Colonic mucosa (tissue), 4 donors: ENCODE data around the gene OSBPL6. TPM values are rescaled to one million over a fixed set of nuclear protein-coding genes. Genes with fewer than 3 reads are reported as not detected.

Source experiments
- DNase-seq: peaks from one replicate; pipeline ENCODE4 v3.0.0-alpha.2; 2020
- H3K27ac ChIP-seq: fragments of 200-600 bp; one replicate; pipeline ENCODE4 v1.8.0; 2021
- H3K27me3 ChIP-seq: fragments of 200-600 bp; one replicate; pipeline ENCODE4 v1.8.0; 2021
- H3K36me3 ChIP-seq: fragments of 200-600 bp; one replicate; pipeline ENCODE4 v1.8.0; 2021
- H3K4me1 ChIP-seq: fragments of 200-600 bp; one replicate; pipeline ENCODE4 v1.8.0; 2021; ENCODE audit warnings: mild to moderate bottlenecking
- H3K4me3 ChIP-seq: fragments of 200-600 bp; one replicate; pipeline ENCODE4 v1.8.0; 2021
- H3K9ac ChIP-seq, 2 donors: one replicate each; pipeline ENCODE4 v1.7.0; 2013; ENCODE audit warnings: control low read depth in 2 of 2, low read depth in 2 of 2, low read length in 2 of 2
- H3K9me3 ChIP-seq: fragments of 200-600 bp; one replicate; pipeline ENCODE4 v1.8.0; 2021
- CTCF ChIP-seq: fragments of 200-600 bp; IDR thresholded peaks from one replicate; pipeline ENCODE4 v1.8.0; 2022; ENCODE audit warnings: antibody characterized with exemption, mild to moderate bottlenecking
- intact Hi-C: fragments of 100-400 bp; cut with DNase I; formaldehyde crosslinking; loops from one replicate; pipeline ENCODE4 v1.14.1; 2022
- total RNA-seq, 2 donors: library from RNA; stranded (reverse); fragmentation: NEBNext Ultra II Directional in 1 of 2; extraction: Animal tissue kit (Norgen Biotek cat#: 25700) in 1 of 2; gene quantifications; one replicate each; pipeline ENCODE4 v1.2.1, GENCODE V29; 2021
- donor health status: healthy.
- donor health status: DM: no; HTN: no; CAD: no.
- donor health status: DM: no; HTN: no; CAD: no.

OSBPL6 gene
- total RNA-seq, 2 donors from 2014 or later: 0.58 to 0.72 TPM

- no peaks in the 10 kb centered on the region for H3K4me1 ChIP-seq
- no peak overlapping the region for H3K27ac ChIP-seq
- no peak overlapping the region for H3K4me3 ChIP-seq
- no peak for DNase-seq
- no peak for TF ChIP-seq CTCF
- H3K9ac ChIP-seq: no peak overlapping the region
- no peaks in the 10 kb centered on the region for H3K36me3 ChIP-seq
- no peaks in the 10 kb centered on the region for H3K27me3 ChIP-seq
- intact Hi-C loops: no loop called here
- H3K9me3 ChIP-seq: no peaks in the 10 kb centered on the region
Measured at GRCh38 chr2:178309541-178309940, 115.2 kb downstream of the OSBPL6 start.

GRCh38 chr2:178315078-178315477 is 120.8 kb downstream of the OSBPL6 start:
- Histone ChIP-seq H3K4me3 (no peak overlapping the region), H3K27ac (no peak overlapping the region), H3K27me3 (no peaks in the 10 kb centered on the region), H3K4me1 (no peaks in the 10 kb centered on the region), H3K9me3 (no peaks in the 10 kb centered on the region), H3K36me3 (no peaks in the 10 kb centered on the region), H3K9ac (no peak overlapping the region)
- DNase-seq: no peak
- no peak for TF ChIP-seq CTCF
- intact Hi-C loops: no loop called here

- TF ChIP-seq CTCF: no peak
- no peak overlapping the region for H3K9ac ChIP-seq
- no peaks in the 10 kb centered on the region for H3K9me3 ChIP-seq
- intact Hi-C loops: no loop called here
- no peaks in the 10 kb centered on the region for H3K4me1 ChIP-seq
- no peaks in the 10 kb centered on the region for H3K27me3 ChIP-seq
- no peaks in the 10 kb centered on the region for H3K36me3 ChIP-seq
- no peak for DNase-seq
- no peak overlapping the region for H3K27ac ChIP-seq
- no peak overlapping the region for H3K4me3 ChIP-seq
Measured at GRCh38 chr2:178315488-178315948, 121.2 kb downstream of the OSBPL6 start.

- Histone ChIP-seq H3K36me3 (no peaks in the 10 kb centered on the region), H3K27ac (no peak overlapping the region), H3K9me3 (no peaks in the 10 kb centered on the region), H3K9ac (no peak overlapping the region), H3K4me1 (no peaks in the 10 kb centered on the region), H3K4me3 (no peak overlapping the region), H3K27me3 (no peaks in the 10 kb centered on the region)
- intact Hi-C loops: no loop called here
- no peak for TF ChIP-seq CTCF
- DNase-seq: no peak
Measured at GRCh38 chr2:178317811-178318210, 123.5 kb downstream of the OSBPL6 start.

- no peak for TF ChIP-seq CTCF
- H3K4me1 ChIP-seq: no peaks in the 10 kb centered on the region
- intact Hi-C loops: no loop called here
Measured at GRCh38 chr2:178320011-178320585, 125.8 kb downstream of the OSBPL6 start.

More at GRCh38 chr2:178320011-178320585, 125.8 kb downstream of the OSBPL6 start:
- no peak overlapping the region for H3K4me3 ChIP-seq
- H3K9me3 ChIP-seq: no peaks in the 10 kb centered on the region
- H3K27me3 ChIP-seq: no peaks in the 10 kb centered on the region
- no peaks in the 10 kb centered on the region for H3K36me3 ChIP-seq
- no peak for DNase-seq
- no peak overlapping the region for H3K27ac ChIP-seq
- no peak overlapping the region for H3K9ac ChIP-seq
